Endodermal cell (in vitro differentiated cells): ENCODE data around the gene OPCML. TPM values are rescaled to one million over a fixed set of nuclear protein-coding genes. Genes with fewer than 3 reads are reported as not detected.

Experiments used
- DNase-seq: peaks from one replicate; pipeline ENCODE4 v3.0.0-alpha.2; 2017
- H3K27ac ChIP-seq: 2 replicates; pipeline ENCODE4 v1.5.1; 2013; ENCODE audit warnings: mild to moderate bottlenecking, low read depth, low read length, moderate library complexity
- H3K27me3 ChIP-seq: 2 replicates; pipeline ENCODE4 v1.6.1; 2013; ENCODE audit warnings: mild to moderate bottlenecking, low read length, moderate library complexity; ENCODE audit not compliant: insufficient read depth, control insufficient read depth, poor library complexity, severe bottlenecking
- H3K36me3 ChIP-seq: 2 replicates; pipeline ENCODE4 v1.7.0; 2013; ENCODE audit warnings: mild to moderate bottlenecking, low read length, moderate library complexity; ENCODE audit not compliant: control insufficient read depth, insufficient read depth
- H3K4me1 ChIP-seq: one replicate; pipeline ENCODE4 v1.7.0; 2013; ENCODE audit warnings: low read length; ENCODE audit not compliant: control insufficient read depth, insufficient read depth
- H3K4me3 ChIP-seq: 2 replicates; pipeline ENCODE4 v1.5.1; 2013; ENCODE audit warnings: mild to moderate bottlenecking, low read length, moderate library complexity
- H3K9ac ChIP-seq: 2 replicates; pipeline ENCODE4 v1.6.1; 2013; ENCODE audit warnings: mild to moderate bottlenecking, low read length, moderate library complexity; ENCODE audit not compliant: poor library complexity, severe bottlenecking; ENCODE audit errors: extremely low read depth
- H3K9me3 ChIP-seq: 2 replicates; pipeline ENCODE4 v1.6.1; 2013; ENCODE audit warnings: mild to moderate bottlenecking, low read length, moderate library complexity; ENCODE audit not compliant: control insufficient read depth
- H3K27ac Mint-ChIP-seq: 2 replicates; pipeline ENCODE4 v1.8.0; 2020; ENCODE audit warnings: mixed read lengths
- H3K27me3 Mint-ChIP-seq: 2 replicates; pipeline ENCODE4 v1.8.0; 2021; ENCODE audit warnings: mild to moderate bottlenecking, mixed read lengths; ENCODE audit not compliant: insufficient read depth
- H3K36me3 Mint-ChIP-seq: 2 replicates; pipeline ENCODE4 v1.8.0; 2020; ENCODE audit warnings: low read depth, mixed read lengths
- H3K4me1 Mint-ChIP-seq: 2 replicates; pipeline ENCODE4 v1.8.0; 2020; ENCODE audit warnings: mixed read lengths
- H3K4me3 Mint-ChIP-seq: 2 replicates; pipeline ENCODE4 v1.8.0; 2020; ENCODE audit warnings: mild to moderate bottlenecking, moderate library complexity, mixed read lengths
- H3K9me3 Mint-ChIP-seq: 2 replicates; pipeline ENCODE4 v1.8.0; 2020; ENCODE audit warnings: mild to moderate bottlenecking, mixed read lengths
- WGBS, 2 experiments: methylation state at CpG; one replicate each; pipeline versions ENCODE4 v1.1.5 to v1.1.7; 2013; ENCODE audit warnings: missing lambda C conversion rate in 2 of 2, mixed read lengths in 1 of 2; ENCODE audit not compliant: insufficient coverage in 1 of 2, insufficient read length in 1 of 2; 5-methylcytosine and 5-hydroxymethylcytosine counted together
- total RNA-seq, 2 donors: library from RNA; stranded (reverse); fragmentation: NEBNext Ultra II Directional in 1 of 2; extraction: Animal tissue kit (Norgen Biotek cat#: 25700) in 1 of 2; gene quantifications; 2 replicates in 1 of 2; 3 replicates in 1 of 2; pipeline ENCODE4 v1.2.1, GENCODE V29; 2021
- TF ChIP-seq, protein P1 (sequence below): fragments of 200-600 bp; sonication (generic); conservative IDR thresholded peaks from 2 replicates; pipeline ENCODE4 v1.5.0; 2021; ENCODE audit warnings: antibody characterized with exemption, mild to moderate bottlenecking

The OPCML gene
- total RNA-seq, 2 donors from 2014 or later: 0.49 to 0.86 TPM

GRCh38 chr11:133521502-133521901 is 10.8 kb downstream of the OPCML start:
- H3K4me3 Mint-ChIP-seq: no peak overlapping the region
- WGBS, 2 experiments: 92 to 100% methylated on average over 1 to 2 of the region's 2 CpGs

DNA sequence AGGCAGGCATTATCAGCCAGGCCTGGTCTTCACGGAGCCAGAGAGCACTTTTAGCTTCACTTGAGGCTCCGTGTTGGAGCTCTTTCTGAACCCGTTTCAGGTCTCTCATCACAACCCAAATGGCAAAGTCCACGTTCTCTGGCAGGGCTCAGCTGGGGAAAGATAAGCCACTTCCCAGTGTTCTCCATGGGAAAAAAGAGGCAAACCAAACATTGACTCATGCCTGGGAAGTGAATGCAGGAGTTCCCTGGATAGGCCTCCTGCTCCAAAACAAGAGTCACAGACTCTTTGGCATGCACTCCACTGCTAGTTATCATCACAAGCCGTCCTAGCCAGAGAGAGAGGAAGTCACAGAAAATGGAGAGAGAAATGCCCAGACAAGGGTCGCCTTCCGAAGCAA is 11.6 kb downstream of the OPCML start:
- no peaks in the 10 kb centered on the region for H3K9me3 ChIP-seq
- Mint-ChIP-seq H3K4me1 (peaks cover 11% of the 10 kb centered on the region), H3K4me3 (no peak overlapping the region), H3K36me3 (no peaks in the 10 kb centered on the region), H3K27me3 (no peaks in the 10 kb centered on the region), H3K27ac (peak overlapping the region; percentile 9), H3K9me3 (no peaks in the 10 kb centered on the region)
- TF ChIP-seq, protein P1, sequence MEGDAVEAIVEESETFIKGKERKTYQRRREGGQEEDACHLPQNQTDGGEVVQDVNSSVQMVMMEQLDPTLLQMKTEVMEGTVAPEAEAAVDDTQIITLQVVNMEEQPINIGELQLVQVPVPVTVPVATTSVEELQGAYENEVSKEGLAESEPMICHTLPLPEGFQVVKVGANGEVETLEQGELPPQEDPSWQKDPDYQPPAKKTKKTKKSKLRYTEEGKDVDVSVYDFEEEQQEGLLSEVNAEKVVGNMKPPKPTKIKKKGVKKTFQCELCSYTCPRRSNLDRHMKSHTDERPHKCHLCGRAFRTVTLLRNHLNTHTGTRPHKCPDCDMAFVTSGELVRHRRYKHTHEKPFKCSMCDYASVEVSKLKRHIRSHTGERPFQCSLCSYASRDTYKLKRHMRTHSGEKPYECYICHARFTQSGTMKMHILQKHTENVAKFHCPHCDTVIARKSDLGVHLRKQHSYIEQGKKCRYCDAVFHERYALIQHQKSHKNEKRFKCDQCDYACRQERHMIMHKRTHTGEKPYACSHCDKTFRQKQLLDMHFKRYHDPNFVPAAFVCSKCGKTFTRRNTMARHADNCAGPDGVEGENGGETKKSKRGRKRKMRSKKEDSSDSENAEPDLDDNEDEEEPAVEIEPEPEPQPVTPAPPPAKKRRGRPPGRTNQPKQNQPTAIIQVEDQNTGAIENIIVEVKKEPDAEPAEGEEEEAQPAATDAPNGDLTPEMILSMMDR: no peak
- no peaks in the 10 kb centered on the region for H3K36me3 ChIP-seq
- H3K4me1 ChIP-seq: no peaks in the 10 kb centered on the region
- no peak overlapping the region for H3K9ac ChIP-seq
- H3K4me3 ChIP-seq: no peak overlapping the region
- WGBS, 2 experiments: 84% methylated on average over 7 of the region's 7 CpGs
- DNase-seq: no peak
- no peaks in the 10 kb centered on the region for H3K27me3 ChIP-seq
- no peak overlapping the region for H3K27ac ChIP-seq

More at GRCh38 chr11:133521502-133521901, 10.8 kb downstream of the OPCML start:
- Mint-ChIP-seq H3K27me3 (no peaks in the 10 kb centered on the region), H3K36me3 (no peaks in the 10 kb centered on the region), H3K9me3 (no peaks in the 10 kb centered on the region), H3K27ac (no peak overlapping the region), H3K4me1 (peaks cover 10% of the 10 kb centered on the region)
- no peaks in the 10 kb centered on the region for H3K36me3 ChIP-seq
- H3K27me3 ChIP-seq: no peaks in the 10 kb centered on the region
- H3K9ac ChIP-seq: no peak overlapping the region
- no peak overlapping the region for H3K4me3 ChIP-seq
- no peak overlapping the region for H3K27ac ChIP-seq
- H3K4me1 ChIP-seq: peaks cover 4% of the 10 kb centered on the region
- TF ChIP-seq, protein P1: no peak
- no peaks in the 10 kb centered on the region for H3K9me3 ChIP-seq
- no peak for DNase-seq

DNA sequence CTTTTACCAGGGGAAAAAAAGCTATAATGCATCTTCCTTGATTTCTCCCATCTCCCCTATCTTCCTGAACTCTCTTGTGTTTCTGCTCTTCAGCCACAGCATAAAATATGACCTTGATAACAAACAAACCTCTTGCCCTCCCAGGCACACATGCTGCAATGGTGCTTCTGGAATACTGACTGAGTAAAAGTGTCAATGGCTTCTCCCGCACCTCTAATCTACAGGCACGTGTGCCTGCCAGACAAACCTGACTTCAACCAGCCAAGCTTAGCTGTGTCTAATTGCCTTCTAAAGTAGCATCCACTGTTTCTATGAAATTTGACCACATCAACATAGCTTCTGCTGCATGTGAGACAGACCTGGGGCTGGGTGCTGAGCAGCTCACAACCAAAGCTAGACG is 12.7 kb downstream of the OPCML start:
- Mint-ChIP-seq H3K27ac (no peak overlapping the region), H3K27me3 (no peaks in the 10 kb centered on the region), H3K4me3 (no peak overlapping the region), H3K36me3 (no peaks in the 10 kb centered on the region), H3K9me3 (no peaks in the 10 kb centered on the region), H3K4me1 (peaks cover 11% of the 10 kb centered on the region)
- Histone ChIP-seq H3K4me1 (no peaks in the 10 kb centered on the region), H3K27me3 (no peaks in the 10 kb centered on the region), H3K4me3 (no peak overlapping the region), H3K9me3 (no peaks in the 10 kb centered on the region), H3K9ac (no peak overlapping the region), H3K27ac (no peak overlapping the region), H3K36me3 (no peaks in the 10 kb centered on the region)
- 95 to 100% methylated on average over 2 to 3 of the region's 3 CpGs for WGBS, 2 experiments
- TF ChIP-seq, protein P1: no peak
- DNase-seq: no peak
